ENCODE results near the gene CCDC149. TPM values are rescaled to one million over a fixed set of nuclear protein-coding genes. Genes with fewer than 3 reads are reported as not detected.

The CCDC149 gene
- total and polyA plus RNA-seq, 2 of the 8 experiments (the other 6 are each of a cell fraction or from before 2014, with no cell fraction given), result 2.2 to 5.6 TPM

DNA sequence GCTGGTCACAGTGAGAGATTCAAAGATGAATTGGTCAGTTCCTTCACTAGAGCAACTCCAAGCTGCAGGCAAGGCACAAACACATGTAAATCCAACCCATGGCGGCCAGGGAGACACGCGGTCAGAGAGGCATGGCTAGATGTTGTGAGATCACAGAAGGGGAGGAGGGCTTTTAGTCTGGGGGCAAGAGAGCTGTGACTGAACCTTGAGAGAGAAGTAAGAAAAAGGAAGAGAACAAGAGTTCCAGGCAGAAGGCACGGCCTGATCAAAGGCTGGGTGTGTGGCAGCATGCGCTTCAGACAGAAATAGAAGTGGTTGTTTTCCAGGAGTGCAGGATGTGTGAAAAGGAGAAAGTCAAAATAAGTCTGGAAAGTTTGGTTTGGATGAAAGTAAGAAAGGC is 15.9 kb downstream of the CCDC149 start:
- Histone ChIP-seq H3K23ac (ENCODE audit: insufficient read length) (no peak overlapping the region), H2BK20ac (ENCODE audit: low read length) (no peak overlapping the region), H3K4me1 (replicated peaks in 1 of 4; ENCODE audit: control insufficient read depth in 3 of 4, insufficient read depth in 4 of 4, low read length in 3 of 4) (peaks cover 0 to 4% (median 2%) of the 10 kb centered on the region in 4 experiments; a peak in 2 of 7 replicates), H3K14ac (ENCODE audit: insufficient read length) (no peak overlapping the region), H3K4me3 (ENCODE audit: extremely low read depth in 1 of 4, insufficient read depth in 2 of 4, low read depth in 3 of 4, low read length in 4 of 4) (no peak overlapping the region), H2BK12ac (ENCODE audit: low read depth, low read length) (no peak overlapping the region), H4K20me1 (replicated peaks in 1 of 2; ENCODE audit: control insufficient read depth in 1 of 2, insufficient read depth in 2 of 2, low read length in 2 of 2) (no peaks in the 10 kb centered on the region), H3K9ac (replicated peaks in 1 of 4; ENCODE audit: extremely low read depth in 1 of 4, low read depth in 3 of 4, low read length in 3 of 4) (no peak overlapping the region), H3K18ac (ENCODE audit: extremely low read depth, low read length) (no peak overlapping the region), H3K23me2 (ENCODE audit: low read depth, low read length) (peaks cover 3% of the 10 kb centered on the region), H3K27me3 (replicated peaks in 1 of 4; ENCODE audit: control insufficient read depth in 3 of 4, extremely low read depth in 1 of 4, insufficient read depth in 3 of 4, low read length in 3 of 4) (no peaks in the 10 kb centered on the region; a peak in 1 of 7 replicates), H2AFZ (ENCODE audit: low read length) (no peak overlapping the region), H4K91ac (replicated peaks; ENCODE audit: insufficient read length, low read length) (no peak overlapping the region), H3K27ac (ENCODE audit: low read depth, low read length) (no peak overlapping the region), H3K4me2 (ENCODE audit: insufficient read depth in 1 of 2, low read depth in 2 of 2, low read length in 2 of 2) (no peak overlapping the region), H3K56ac (replicated peaks; ENCODE audit: insufficient read length, low read depth, low read length) (no peak overlapping the region), H3K79me2 (ENCODE audit: control insufficient read depth in 1 of 2, insufficient read depth in 2 of 2, low read length in 2 of 2) (no peaks in the 10 kb centered on the region), H3K36me3 (ENCODE audit: control insufficient read depth in 2 of 4, insufficient read depth in 4 of 4, low read length in 3 of 4) (no peaks in the 10 kb centered on the region), H4K5ac (ENCODE audit: insufficient read length, low read depth, low read length) (no peak overlapping the region), H3K79me1 (ENCODE audit: low read depth, low read length) (no peaks in the 10 kb centered on the region), H2BK15ac (ENCODE audit: low read length) (no peak overlapping the region), H4K8ac (ENCODE audit: extremely low read depth, insufficient read depth, low read length) (no peak overlapping the region), H3K4ac (replicated peaks; ENCODE audit: insufficient read length, low read depth, low read length) (no peak overlapping the region), H2AK5ac (ENCODE audit: low read depth, low read length) (no peak overlapping the region), H2BK120ac (replicated peaks; ENCODE audit: low read depth, low read length) (no peak overlapping the region), H3K9me3 (ENCODE audit: insufficient read depth in 2 of 2, low read depth in 1 of 2, low read length in 1 of 2) (no peaks in the 10 kb centered on the region), H2BK5ac (ENCODE audit: low read depth, low read length) (no peak overlapping the region; the same call in 1 of the 2 replicates)
- no peak for DNase-seq (ENCODE audit: low read depth in 1 of 2, low spot score in 2 of 2)
- CTCF ChIA-PET (ENCODE audit: partially characterized antibody), result interaction anchor here (0.7 to 2.9 kb wide), 3 partner anchors 83 to 129 kb away, joined by 4 to 8 read pairs (median 6); no protein-coding TSS in a partner anchor
- POLR2A ChIA-PET (ENCODE audit: partially characterized antibody), result no interaction called here
- 77% methylated on average over 5 of the region's 5 CpGs; no CpG with 5 or more reads in 1 of the 2 experiments for WGBS, 2 experiments (ENCODE audit: extremely low coverage in 1 of 2, insufficient coverage in 1 of 2, insufficient read length in 1 of 2, insufficient replicate concordance in 2 of 2, low coverage in 1 of 2, low lambda C conversion rate in 2 of 2, missing lambda C conversion rate in 1 of 2)
- FAIRE-seq, result no peak
- TF ChIP-seq HDAC2 (IDR thresholded peaks at IDR 0.05; ENCODE audit: borderline replicate concordance in 1 of 2, low read depth in 2 of 2, low read length in 2 of 2) (no peak), TCF12 (IDR thresholded peaks at IDR 0.05; ENCODE audit: low read depth, low read length) (no peak)
